Activated CD4-positive, alpha-beta T cell treated with anti-CD3 and anti-CD28 coated beads, Interleukin-2, amount 10 ng/mL, durations not matched to agents 7 days and 5 days (primary cell): ENCODE results near the gene RITA1. TPM values are rescaled to one million over a fixed set of nuclear protein-coding genes. Genes with fewer than 3 reads are reported as not detected.

ENCODE experiments used
- CTCF ChIA-PET: fragments of 350-600 bp; sonication (Branson Sonifier 250); formaldehyde crosslinking; loops from one replicate; lab custom pipeline; 2021; ENCODE audit warnings: antibody characterized with exemption; lab: Charles Lee
- POLR2A ChIA-PET: fragments of 350-600 bp; sonication (Branson Sonifier 250); formaldehyde crosslinking; loops from one replicate; lab custom pipeline; 2021; ENCODE audit warnings: antibody characterized with exemption; lab: Charles Lee
- DNase-seq: peaks from one replicate; pipeline ENCODE4 v3.0.0-alpha.2; 2020
- H3K27ac Mint-ChIP-seq: one replicate; pipeline ENCODE4 v1.8.0; 2021; ENCODE audit warnings: mild to moderate bottlenecking, moderate library complexity, mixed read lengths
- H3K27me3 Mint-ChIP-seq: one replicate; pipeline ENCODE4 v1.8.0; 2021; ENCODE audit warnings: mixed read lengths
- H3K36me3 Mint-ChIP-seq: one replicate; pipeline ENCODE4 v1.8.0; 2021; ENCODE audit warnings: low read depth, mixed read lengths
- H3K4me1 Mint-ChIP-seq: one replicate; pipeline ENCODE4 v1.8.0; 2021; ENCODE audit warnings: mixed read lengths
- H3K4me3 Mint-ChIP-seq: one replicate; pipeline ENCODE4 v1.8.0; 2021; ENCODE audit warnings: mild to moderate bottlenecking, moderate library complexity, mixed read lengths
- H3K9me3 Mint-ChIP-seq: one replicate; pipeline ENCODE4 v1.8.0; 2021; ENCODE audit warnings: mixed read lengths
- total RNA-seq, 2 experiments: library from RNA; stranded (reverse); gene quantifications; one replicate each; pipeline ENCODE4 v1.2.3, GENCODE V29; 2021

Gene RITA1
- total RNA-seq, 2 experiments from 2014 or later, result 17.0 to 18.0 TPM

- no peaks in the 10 kb centered on the region for H3K9me3 Mint-ChIP-seq
- no peaks in the 10 kb centered on the region for H3K36me3 Mint-ChIP-seq
- no peak for DNase-seq
- H3K4me3 Mint-ChIP-seq, result peak overlapping the region; percentile 76
- H3K4me1 Mint-ChIP-seq, result peaks cover 47% of the 10 kb centered on the region
- H3K27ac Mint-ChIP-seq, result peak overlapping the region; percentile 91
- ChIA-PET CTCF (interaction anchor here (1.2 to 3.5 kb wide), 6 partner anchors 9 to 68 kb away, joined by 3 to 20 read pairs (median 4); no protein-coding TSS in a partner anchor), POLR2A (no interaction called here)
- H3K27me3 Mint-ChIP-seq, result peaks cover 2% of the 10 kb centered on the region
Observed at GRCh38 chr12:113220593-113221180, 35.2 kb downstream of the RITA1 start.

GRCh38 chr12:113221181-113221996, 35.9 kb downstream of the RITA1 start, which contains the start of gene TPCN1:
TSS of gene TPCN1 (plus strand) at chr12:113221464. CDS start at chr12:113226853, 5,389 bp downstream.
- Mint-ChIP-seq H3K4me3 (peak within 1 kb of the TSS; percentile 76), H3K4me1 (peaks cover 42% of the 10 kb centered on the region), H3K9me3 (no peaks in the 10 kb centered on the region), H3K36me3 (no peaks in the 10 kb centered on the region), H3K27me3 (peaks cover 2% of the 10 kb centered on the region), H3K27ac (peak within 1 kb of the TSS; percentile 91)
- peak; percentile 100 for DNase-seq
- ChIA-PET POLR2A (no interaction called here), CTCF (interaction anchor here (0.5 to 3.5 kb wide), 8 partner anchors 8 to 68 kb away, joined by 3 to 20 read pairs (median 3); no protein-coding TSS in a partner anchor)

- Mint-ChIP-seq H3K27ac (peak overlapping the region; percentile 91), H3K36me3 (no peaks in the 10 kb centered on the region), H3K9me3 (no peaks in the 10 kb centered on the region), H3K27me3 (peaks cover under 1% of the 10 kb centered on the region), H3K4me1 (peaks cover 39% of the 10 kb centered on the region), H3K4me3 (peak overlapping the region; percentile 76)
- peak; percentile 19 for DNase-seq
- POLR2A ChIA-PET, result interaction anchor here (0.6 kb wide), 1 partner anchor 61 kb away, joined by 3 read pairs; no protein-coding TSS in a partner anchor
- CTCF ChIA-PET, result interaction anchor here (0.5 to 3.5 kb wide), 7 partner anchors 8 to 46 kb away, joined by 3 to 20 read pairs (median 4); no protein-coding TSS in a partner anchor
Observed at GRCh38 chr12:113221997-113222729, 36.6 kb downstream of the RITA1 start.

GRCh38 chr12:113222730-113223531, 37.4 kb downstream of the RITA1 start:
- ChIA-PET POLR2A (interaction anchor here (0.6 to 0.7 kb wide), 3 partner anchors 39 to 229 kb away, joined by 3 to 5 read pairs (median 3); no protein-coding TSS in a partner anchor), CTCF (interaction anchor here (0.6 to 3.5 kb wide), 6 partner anchors 7 to 45 kb away, joined by 4 to 20 read pairs (median 4); no protein-coding TSS in a partner anchor)
- Mint-ChIP-seq H3K36me3 (no peaks in the 10 kb centered on the region), H3K27ac (peak overlapping the region; percentile 91), H3K4me3 (peak overlapping the region; percentile 76), H3K9me3 (no peaks in the 10 kb centered on the region), H3K4me1 (peaks cover 35% of the 10 kb centered on the region), H3K27me3 (no peaks in the 10 kb centered on the region)
- peak; percentile 42 for DNase-seq

- peaks cover 52% of the 10 kb centered on the region for H3K4me1 Mint-ChIP-seq
Observed at GRCh38 chr12:113224955-113225354, 39.4 kb downstream of the RITA1 start.

GRCh38 chr12:113226696-113227568, 41.4 kb downstream of the RITA1 start:
- Mint-ChIP-seq H3K27me3 (no peaks in the 10 kb centered on the region), H3K36me3 (peaks cover 24% of the 10 kb centered on the region), H3K4me3 (no peak overlapping the region), H3K27ac (no peak overlapping the region), H3K9me3 (no peaks in the 10 kb centered on the region), H3K4me1 (peaks cover 55% of the 10 kb centered on the region)
- ChIA-PET CTCF (interaction anchor here (0.9 to 2.2 kb wide), 5 partner anchors 9 to 178 kb away, joined by 3 to 6 read pairs (median 3); no protein-coding TSS in a partner anchor), POLR2A (no interaction called here)
- DNase-seq, result no peak

More at GRCh38 chr12:113224955-113225354, 39.4 kb downstream of the RITA1 start:
- Mint-ChIP-seq H3K4me3 (no peak overlapping the region), H3K9me3 (no peaks in the 10 kb centered on the region), H3K36me3 (peaks cover 7% of the 10 kb centered on the region), H3K27ac (no peak overlapping the region), H3K27me3 (no peaks in the 10 kb centered on the region)
- CTCF ChIA-PET, result interaction anchor here (1.4 to 1.5 kb wide), 2 partner anchors 29 to 45 kb away, joined by 3 to 4 read pairs; no protein-coding TSS in a partner anchor
- DNase-seq, result no peak
- POLR2A ChIA-PET, result interaction anchor here (0.6 kb wide), 1 partner anchor 227 kb away, joined by 3 read pairs; no protein-coding TSS in a partner anchor

GRCh38 chr12:113227686-113228391, 42.3 kb downstream of the RITA1 start:
- no peak for DNase-seq
- no peaks in the 10 kb centered on the region for H3K27me3 Mint-ChIP-seq
- H3K4me3 Mint-ChIP-seq, result no peak overlapping the region
- H3K4me1 Mint-ChIP-seq, result peaks cover 55% of the 10 kb centered on the region
- H3K27ac Mint-ChIP-seq, result no peak overlapping the region
- POLR2A ChIA-PET, result no interaction called here
- H3K9me3 Mint-ChIP-seq, result no peaks in the 10 kb centered on the region
- CTCF ChIA-PET, result interaction anchor here (0.7 to 2.2 kb wide), 4 partner anchors 9 to 13 kb away, joined by 3 to 6 read pairs (median 3); no protein-coding TSS in a partner anchor
- H3K36me3 Mint-ChIP-seq, result peaks cover 29% of the 10 kb centered on the region

GRCh38 chr12:113228394-113229028, 43.0 kb downstream of the RITA1 start:
- no peaks in the 10 kb centered on the region for H3K9me3 Mint-ChIP-seq
- H3K27me3 Mint-ChIP-seq, result no peaks in the 10 kb centered on the region
- H3K36me3 Mint-ChIP-seq, result peaks cover 34% of the 10 kb centered on the region
- H3K27ac Mint-ChIP-seq, result peak overlapping the region; percentile 55
- ChIA-PET POLR2A (no interaction called here), CTCF (interaction anchor here (0.7 to 2.7 kb wide), 5 partner anchors 8 to 29 kb away, joined by 3 to 11 read pairs (median 3); partner anchors contain the start of gene TPCN1)
- no peak overlapping the region for H3K4me3 Mint-ChIP-seq
- DNase-seq, result no peak
- peaks cover 57% of the 10 kb centered on the region for H3K4me1 Mint-ChIP-seq

- CTCF ChIA-PET, result interaction anchor here (0.5 to 2.7 kb wide), 4 partner anchors 10 to 83 kb away, joined by 3 to 11 read pairs (median 4); partner anchors contain the start of gene TPCN1
- H3K36me3 Mint-ChIP-seq, result peaks cover 38% of the 10 kb centered on the region
- peak overlapping the region; percentile 68 for H3K27ac Mint-ChIP-seq
- H3K4me3 Mint-ChIP-seq, result no peak overlapping the region
- peaks cover 56% of the 10 kb centered on the region for H3K4me1 Mint-ChIP-seq
- no peaks in the 10 kb centered on the region for H3K9me3 Mint-ChIP-seq
- POLR2A ChIA-PET, result no interaction called here
- DNase-seq, result no peak
- H3K27me3 Mint-ChIP-seq, result no peaks in the 10 kb centered on the region
Observed at GRCh38 chr12:113230315-113231234, 45.1 kb downstream of the RITA1 start.
